Renal cortical epithelial cell (primary cell): ENCODE data around the gene ZBTB20. TPM values are rescaled to one million over a fixed set of nuclear protein-coding genes. Genes with fewer than 3 reads are reported as not detected.

Experiments used
- DNase-seq: peaks from one replicate; pipeline ENCODE4 v3.0.0-alpha.2; 2011; ENCODE audit warnings: low read depth
- total RNA-seq: library from RNA; depleted of rRNA; stranded (reverse); fragments of >200 nt; gene quantifications from 2 replicates; pipeline ENCODE4 v1.2.3, GENCODE V29; 2014

ZBTB20 gene
- total RNA-seq, 1 donor from 2014 or later: 64.1 TPM

- DNase-seq: no peak
Measured at GRCh38 chr3:114484919-114485318, 662.2 kb downstream of the ZBTB20 start.

GRCh38 chr3:114481113-114481512, 666.0 kb downstream of the ZBTB20 start:
- no peak for DNase-seq

GRCh38 chr3:114480442-114480841, 666.6 kb downstream of the ZBTB20 start:
- DNase-seq: no peak

- no peak for DNase-seq
Measured at GRCh38 chr3:114478801-114479200, 668.3 kb downstream of the ZBTB20 start.

GRCh38 chr3:114476511-114476910, 670.6 kb downstream of the ZBTB20 start:
- DNase-seq: no peak

- no peak for DNase-seq
Measured at GRCh38 chr3:114471478-114471877, 675.6 kb downstream of the ZBTB20 start.

- no peak for DNase-seq
Measured at GRCh38 chr3:114469070-114469469, 678.0 kb downstream of the ZBTB20 start.

GRCh38 chr3:114466816-114467215, 680.3 kb downstream of the ZBTB20 start:
- no peak for DNase-seq

- DNase-seq: no peak
Measured at GRCh38 chr3:114466251-114466650, 680.8 kb downstream of the ZBTB20 start.

GRCh38 chr3:114464548-114464947, 682.5 kb downstream of the ZBTB20 start:
- DNase-seq: peak; percentile 27

GRCh38 chr3:114462750-114463149, 684.3 kb downstream of the ZBTB20 start:
- DNase-seq: no peak

GRCh38 chr3:114460459-114460858, 686.6 kb downstream of the ZBTB20 start:
- no peak for DNase-seq

- DNase-seq: no peak
Measured at GRCh38 chr3:114456742-114457141, 690.3 kb downstream of the ZBTB20 start.

GRCh38 chr3:114455432-114455831, 691.7 kb downstream of the ZBTB20 start:
- no peak for DNase-seq

- DNase-seq: peak; percentile 45
Measured at GRCh38 chr3:114454551-114455251, 692.4 kb downstream of the ZBTB20 start.

GRCh38 chr3:114453361-114453780, 693.7 kb downstream of the ZBTB20 start:
- DNase-seq: no peak

GRCh38 chr3:114452937-114453336, 694.2 kb downstream of the ZBTB20 start:
- DNase-seq: no peak

GRCh38 chr3:114452256-114452655, 694.8 kb downstream of the ZBTB20 start:
- DNase-seq: no peak

GRCh38 chr3:114451561-114452018, 695.5 kb downstream of the ZBTB20 start:
- no peak for DNase-seq

GRCh38 chr3:114451051-114451451, 696.0 kb downstream of the ZBTB20 start:
- no peak for DNase-seq

GRCh38 chr3:114450008-114450596, 697.0 kb downstream of the ZBTB20 start:
- DNase-seq: no peak

- DNase-seq: no peak
Measured at GRCh38 chr3:114449271-114450007, 697.6 kb downstream of the ZBTB20 start.

GRCh38 chr3:114447950-114448479, 699.1 kb downstream of the ZBTB20 start:
- no peak for DNase-seq
